Pancreas (tissue), 10 donors: ENCODE data around the gene NGFR. TPM values are rescaled to one million over a fixed set of nuclear protein-coding genes. Genes with fewer than 3 reads are reported as not detected.

ENCODE experiments used
- ATAC-seq, 4 donors: fragments of 200-7000 bp; cut with Tn5 transposase; one replicate each; pipeline versions ENCODE4 v1.8.0 to v1.9.1; 2020; ENCODE audit warnings: mild to moderate bottlenecking in 4 of 4, moderate library complexity in 4 of 4
- DNase-seq, 6 donors: peaks; one replicate each; pipeline ENCODE4 v3.0.0-alpha.2; 2020
- FAIRE-seq: peaks from 2 replicates; lab custom pipeline; 2012; peaks lifted over from hg19 to GRCh38; lab: Jason Lieb, UNC
- H3K27ac ChIP-seq, 4 donors: fragments of 200-600 bp; sonication (generic); 1 replicate in 3 of 4; 2 replicates in 1 of 4; pipeline versions ENCODE4 v1.5.0 to v1.8.0; 2020
- H3K27me3 ChIP-seq, 4 donors: fragments of 200-600 bp; one replicate each; pipeline ENCODE4 v1.8.0; 2021
- H3K36me3 ChIP-seq, 3 donors: fragments of 200-600 bp; sonication (generic) in 1 of 3; one replicate each; pipeline versions ENCODE4 v1.5.0 to v1.8.0; 2020 to 2021
- H3K4me1 ChIP-seq, 3 donors: fragments of 200-600 bp; one replicate each; pipeline ENCODE4 v1.8.0; 2021
- H3K4me3 ChIP-seq, 4 donors: fragments of 200-600 bp; sonication (generic) in 2 of 4; one replicate each; pipeline versions ENCODE4 v1.5.0 to v1.8.0; 2020 to 2021
- H3K9me3 ChIP-seq, 4 donors: fragments of 200-600 bp; one replicate each; pipeline ENCODE4 v1.8.0; 2021
- CTCF ChIP-seq, 4 donors: fragments of 200-600 bp; sonication (generic) in 3 of 4; IDR thresholded peaks; one replicate each; pipeline versions ENCODE4 v1.5.0 to v1.8.0; 2021; ENCODE audit warnings: antibody characterized with exemption in 4 of 4
- WGBS, 2 donors: extraction: QIAGEN DNeasy Blood & Tissue Kit; methylation state at CpG; one replicate each; pipeline ENCODE4 v1.1.7; 2013; 5-methylcytosine and 5-hydroxymethylcytosine counted together
- intact Hi-C, 3 donors: fragments of 100-400 bp; cut with DNase I; formaldehyde crosslinking; loops; one replicate each; pipeline versions ENCODE4 v1.11.1 to v1.14.2; 2022
- polyA plus RNA-seq, 2 donors: library from polyadenylated mRNA; stranded (reverse); fragments of 200-250 nt; gene quantifications; one replicate each; pipeline ENCODE4 v1.2.3, GENCODE V29; 2013
- total RNA-seq, 6 donors: library from RNA; stranded (reverse); fragmentation: NEBNext Ultra II Directional in 4 of 6; extraction: Animal tissue kit (Norgen Biotek cat#: 25700) in 4 of 6; gene quantifications; one replicate each; pipeline versions ENCODE4 v1.2.1 to v1.2.4, GENCODE V29; 2021 to 2023
- donor health status: healthy with polysubstance abuse.
- donor health status: DM: no; HTN: no; CAD: no; lungs with moderate emphysema.
- donor health status: DM: no; HTN: no; CAD: no.
- donor health status: control.
- donor health status: control.
- donor health status: Bipolar disorder and iron deficiency.
- donor health status: DM: yes; HTN: yes; CAD: no.
- donor health status: DM: no; HTN: no; CAD: no.
- donor health status: DM: no; HTN: no; CAD: no.
- donor health status: DM: yes; HTN: yes; CAD: no.

Gene NGFR
- total and polyA plus RNA-seq, 8 donors = 1.1 to 19.0 (median 4.7) TPM

DNA sequence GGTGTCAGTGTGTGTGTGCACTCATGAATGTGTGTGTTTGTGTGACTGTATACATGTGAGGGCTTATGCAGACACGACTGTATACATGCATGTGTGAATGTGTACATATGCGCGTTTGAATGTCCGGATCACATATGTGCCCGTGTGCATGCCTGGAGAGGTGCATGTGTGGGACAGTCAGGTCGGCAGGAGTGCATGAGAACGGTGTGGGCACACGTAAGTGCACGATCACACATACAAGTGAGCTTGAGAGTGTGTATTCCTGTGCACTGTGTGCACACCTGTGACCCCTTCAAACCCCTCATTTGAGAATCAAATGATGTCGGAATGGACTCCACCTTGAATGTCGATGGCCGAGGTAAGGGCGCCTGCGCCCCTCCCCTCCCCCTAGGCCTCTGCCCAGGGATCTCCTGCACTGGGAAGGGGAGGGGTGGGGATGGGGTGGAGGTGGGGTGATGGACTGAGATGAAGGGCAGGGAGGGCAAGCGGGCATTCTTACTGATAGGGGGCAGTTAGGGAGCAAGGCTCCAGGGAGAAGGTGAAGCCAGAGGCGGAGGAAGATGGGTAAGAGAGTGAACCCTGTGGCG, 601 bp upstream of the NGFR start:
- H3K4me1 ChIP-seq = peaks cover 0 to 20% (median 20%) of the 10 kb centered on the region in 3 donors
- TF ChIP-seq CTCF (IDR thresholded peaks at IDR 0.05) = no peak
- no peak overlapping the region for H3K27ac ChIP-seq
- peak overlapping the region in 2 of 4 donors; percentile 20 to 47 for H3K4me3 ChIP-seq
- H3K9me3 ChIP-seq = no peaks in the 10 kb centered on the region
- H3K27me3 ChIP-seq = peaks cover 0 to 32% (median 2%) of the 10 kb centered on the region in 4 donors
- FAIRE-seq = no peak
- DNase-seq = no peak
- 27 to 32% methylated on average over 15 to 17 of the region's 17 CpGs for WGBS, 2 donors
- ATAC-seq = no peak
- no peaks in the 10 kb centered on the region for H3K36me3 ChIP-seq
- intact Hi-C loops = loop anchor here in 1 of 3 donors (5.0 kb wide), 1 partner anchor 58 kb away; no protein-coding TSS in a partner anchor

DNA sequence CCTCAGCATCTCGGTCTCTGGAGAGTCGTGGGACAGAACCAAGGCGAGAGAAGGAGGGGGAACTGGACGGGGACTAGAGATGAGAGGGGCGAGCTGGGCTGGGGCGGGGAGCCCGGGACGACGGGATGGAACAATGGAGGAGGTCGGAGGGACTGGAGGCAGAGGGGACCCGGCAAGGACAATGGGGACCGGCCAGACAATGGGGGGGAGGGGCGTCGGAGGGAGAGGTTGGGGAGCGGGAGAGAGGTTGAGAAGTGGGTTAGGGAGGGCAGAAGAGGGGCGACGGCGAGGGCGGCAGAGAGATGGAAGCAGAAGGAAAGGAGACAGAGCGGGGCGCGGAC, 719 bp downstream of the NGFR start:
- no peak for FAIRE-seq
- no peak for DNase-seq
- Histone ChIP-seq H3K27ac (no peak overlapping the region), H3K27me3 (peaks cover 0 to 45% (median 5%) of the 10 kb centered on the region in 4 donors), H3K4me3 (peak overlapping the region in 3 of 4 donors; percentile 11 to 47 (median 39)), H3K4me1 (peaks cover 0 to 20% (median 20%) of the 10 kb centered on the region in 3 donors), H3K36me3 (no peaks in the 10 kb centered on the region), H3K9me3 (no peaks in the 10 kb centered on the region)
- 3 to 4% methylated on average over 21 to 22 of the region's 22 CpGs for WGBS, 2 donors
- no peak for ATAC-seq
- no peak for TF ChIP-seq CTCF (IDR thresholded peaks at IDR 0.05)
- intact Hi-C loops = no loop called here

- 0 to 2% methylated on average over 67 to 85 of the region's 85 CpGs for WGBS, 2 donors
- H3K27me3 ChIP-seq = peaks cover 0 to 45% (median 5%) of the 10 kb centered on the region in 4 donors
- H3K4me3 ChIP-seq = peak overlapping the region; percentile 6 to 47 (median 25)
- H3K36me3 ChIP-seq = no peaks in the 10 kb centered on the region
- no peaks in the 10 kb centered on the region for H3K9me3 ChIP-seq
- intact Hi-C loops = no loop called here
- ATAC-seq (peak; percentile 90 to 93 (median 92)), FAIRE-seq (no peak), DNase-seq (peak; percentile 58 to 95 (median 76))
- no peak overlapping the region for H3K27ac ChIP-seq
- TF ChIP-seq CTCF (IDR thresholded peaks at IDR 0.05) = peak; percentile 78 to 87 (median 86)
- H3K4me1 ChIP-seq = peaks cover 0 to 20% (median 20%) of the 10 kb centered on the region in 3 donors
Observed at GRCh38 chr17:49496183-49496866, 1.2 kb downstream of the NGFR start.

DNA sequence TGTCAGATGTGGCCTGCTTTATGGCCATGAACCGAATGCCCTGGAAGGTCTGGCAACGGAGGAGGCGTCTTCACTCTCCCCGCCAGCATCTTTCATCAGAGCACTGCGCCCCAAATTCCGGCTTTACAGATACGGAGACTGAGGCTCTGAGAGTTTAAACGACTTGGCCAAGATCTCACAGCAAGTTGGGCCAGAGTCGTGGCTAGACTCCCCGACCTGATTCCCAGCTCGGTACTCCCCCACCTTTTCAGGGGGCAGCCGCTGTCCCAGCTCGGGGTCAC, 1.7 kb downstream of the NGFR start:
- H3K9me3 ChIP-seq = no peaks in the 10 kb centered on the region
- no peak for FAIRE-seq
- H3K4me1 ChIP-seq = peaks cover 0 to 20% (median 20%) of the 10 kb centered on the region in 3 donors
- H3K36me3 ChIP-seq = no peaks in the 10 kb centered on the region
- no peak for TF ChIP-seq CTCF (IDR thresholded peaks at IDR 0.05)
- peaks cover 0 to 45% (median 5%) of the 10 kb centered on the region in 4 donors for H3K27me3 ChIP-seq
- 3 to 4% methylated on average over 13 of the region's 13 CpGs for WGBS, 2 donors
- no peak for DNase-seq
- ATAC-seq = no peak
- H3K4me3 ChIP-seq = peak overlapping the region; percentile 6 to 47 (median 25)
- H3K27ac ChIP-seq = no peak overlapping the region
- intact Hi-C loops = no loop called here
